Measurements from ENCODE around the gene PARD3B.

Gene PARD3B

DNA sequence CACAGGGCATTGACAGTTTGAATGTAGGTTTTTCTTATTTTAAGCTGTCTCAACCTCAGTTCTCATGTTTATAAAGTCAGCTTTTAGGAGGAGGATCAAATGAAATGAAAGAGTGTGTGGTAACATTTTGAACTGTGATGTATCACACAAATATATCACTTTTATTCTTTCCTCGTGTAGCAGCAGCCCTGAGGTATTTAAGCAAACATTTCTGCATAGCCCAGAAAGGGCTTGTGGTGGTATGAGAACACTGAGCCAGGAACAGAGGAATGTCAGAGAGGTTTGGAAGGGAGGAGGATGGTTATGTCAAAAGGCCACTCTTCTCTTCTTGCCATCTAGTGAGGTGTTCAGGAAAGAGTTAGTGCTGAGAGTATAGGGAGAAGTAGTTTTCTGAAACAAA lies 150.2 kb downstream of the PARD3B start:
- Histone ChIP-seq H4K20me1 (ENCODE audit: insufficient read depth, low read length) (no peaks in the 10 kb centered on the region), H3K9ac (ENCODE audit: low read depth, low read length) (no peak overlapping the region), H3K27me3 (ENCODE audit: insufficient read depth, low read length, poor library complexity) (peaks cover 7% of the 10 kb centered on the region), H3K36me3 (ENCODE audit: insufficient read depth, low read length) (no peaks in the 10 kb centered on the region), H3K4me1 (ENCODE audit: insufficient read depth, low read length) (no peaks in the 10 kb centered on the region), H3K79me2 (ENCODE audit: insufficient read depth, low read length) (no peaks in the 10 kb centered on the region), H3K27ac (ENCODE audit: low read length) (no peak overlapping the region), H3K4me3 (ENCODE audit: low read depth in 1 of 2, low read length in 2 of 2) (no peak overlapping the region), H3K9me3 (ENCODE audit: insufficient read depth, low read length, severe bottlenecking) (no peaks in the 10 kb centered on the region), H2AFZ (ENCODE audit: low read depth, low read length) (no peak overlapping the region), H3K4me2 (ENCODE audit: insufficient read depth, low read length) (no peak overlapping the region)
- DNase-seq (no peak), ATAC-seq (ENCODE audit: insufficient read depth, low read depth) (no peak)
- TF ChIP-seq, protein P1, sequence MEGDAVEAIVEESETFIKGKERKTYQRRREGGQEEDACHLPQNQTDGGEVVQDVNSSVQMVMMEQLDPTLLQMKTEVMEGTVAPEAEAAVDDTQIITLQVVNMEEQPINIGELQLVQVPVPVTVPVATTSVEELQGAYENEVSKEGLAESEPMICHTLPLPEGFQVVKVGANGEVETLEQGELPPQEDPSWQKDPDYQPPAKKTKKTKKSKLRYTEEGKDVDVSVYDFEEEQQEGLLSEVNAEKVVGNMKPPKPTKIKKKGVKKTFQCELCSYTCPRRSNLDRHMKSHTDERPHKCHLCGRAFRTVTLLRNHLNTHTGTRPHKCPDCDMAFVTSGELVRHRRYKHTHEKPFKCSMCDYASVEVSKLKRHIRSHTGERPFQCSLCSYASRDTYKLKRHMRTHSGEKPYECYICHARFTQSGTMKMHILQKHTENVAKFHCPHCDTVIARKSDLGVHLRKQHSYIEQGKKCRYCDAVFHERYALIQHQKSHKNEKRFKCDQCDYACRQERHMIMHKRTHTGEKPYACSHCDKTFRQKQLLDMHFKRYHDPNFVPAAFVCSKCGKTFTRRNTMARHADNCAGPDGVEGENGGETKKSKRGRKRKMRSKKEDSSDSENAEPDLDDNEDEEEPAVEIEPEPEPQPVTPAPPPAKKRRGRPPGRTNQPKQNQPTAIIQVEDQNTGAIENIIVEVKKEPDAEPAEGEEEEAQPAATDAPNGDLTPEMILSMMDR (IDR thresholded peaks at IDR 0.05; ENCODE audit: borderline replicate concordance, extremely low read depth, low read length, poor library complexity, severe bottlenecking): no peak
- no peak for TF ChIP-seq EZH2 (IDR thresholded peaks at IDR 0.05; ENCODE audit: borderline replicate concordance, low read depth, low read length, severe bottlenecking)

GRCh38 chr2:204696124-204696523 lies 150.8 kb downstream of the PARD3B start:
- no peak for ATAC-seq (ENCODE audit: insufficient read depth, low read depth)
- no peak for TF ChIP-seq EZH2 (IDR thresholded peaks at IDR 0.05; ENCODE audit: borderline replicate concordance, low read depth, low read length, severe bottlenecking)
- TF ChIP-seq, protein P1 (IDR thresholded peaks at IDR 0.05; ENCODE audit: borderline replicate concordance, extremely low read depth, low read length, poor library complexity, severe bottlenecking): no peak
- Histone ChIP-seq H3K4me2 (ENCODE audit: insufficient read depth, low read length) (no peak overlapping the region), H2AFZ (ENCODE audit: low read depth, low read length) (no peak overlapping the region), H3K9me3 (ENCODE audit: insufficient read depth, low read length, severe bottlenecking) (no peaks in the 10 kb centered on the region), H3K4me3 (ENCODE audit: low read depth in 1 of 2, low read length in 2 of 2) (no peak overlapping the region), H4K20me1 (ENCODE audit: insufficient read depth, low read length) (no peaks in the 10 kb centered on the region), H3K79me2 (ENCODE audit: insufficient read depth, low read length) (no peaks in the 10 kb centered on the region), H3K9ac (ENCODE audit: low read depth, low read length) (no peak overlapping the region), H3K27me3 (ENCODE audit: insufficient read depth, low read length, poor library complexity) (peaks cover 7% of the 10 kb centered on the region), H3K27ac (ENCODE audit: low read length) (no peak overlapping the region), H3K4me1 (ENCODE audit: insufficient read depth, low read length) (no peaks in the 10 kb centered on the region), H3K36me3 (ENCODE audit: insufficient read depth, low read length) (no peaks in the 10 kb centered on the region)
- no peak for DNase-seq

- Histone ChIP-seq H3K4me2 (ENCODE audit: insufficient read depth, low read length) (no peak overlapping the region), H3K9ac (ENCODE audit: low read depth, low read length) (no peak overlapping the region), H2AFZ (ENCODE audit: low read depth, low read length) (no peak overlapping the region), H3K79me2 (ENCODE audit: insufficient read depth, low read length) (no peaks in the 10 kb centered on the region), H4K20me1 (ENCODE audit: insufficient read depth, low read length) (no peaks in the 10 kb centered on the region), H3K9me3 (ENCODE audit: insufficient read depth, low read length, severe bottlenecking) (no peaks in the 10 kb centered on the region), H3K27ac (ENCODE audit: low read length) (no peak overlapping the region), H3K4me1 (ENCODE audit: insufficient read depth, low read length) (no peaks in the 10 kb centered on the region), H3K4me3 (ENCODE audit: low read depth in 1 of 2, low read length in 2 of 2) (no peak overlapping the region), H3K27me3 (ENCODE audit: insufficient read depth, low read length, poor library complexity) (peaks cover 9% of the 10 kb centered on the region), H3K36me3 (ENCODE audit: insufficient read depth, low read length) (no peaks in the 10 kb centered on the region)
- DNase-seq: no peak
- no peak for ATAC-seq (ENCODE audit: insufficient read depth, low read depth)
- TF ChIP-seq EZH2 (IDR thresholded peaks at IDR 0.05; ENCODE audit: borderline replicate concordance, low read depth, low read length, severe bottlenecking): no peak
- TF ChIP-seq, protein P1 (IDR thresholded peaks at IDR 0.05; ENCODE audit: borderline replicate concordance, extremely low read depth, low read length, poor library complexity, severe bottlenecking): no peak
These were observed 160.1 kb downstream of the PARD3B start for GRCh38 chr2:204705243-204705932.

All from DND-41 (cell line).